Globus pallidus (tissue), 1 donor: ENCODE data around the gene TMEM221.
A peak's percentile ranks its signal among the peaks of the same experiment; 100 is the strongest.
"Not testable (repeated sequence)": the region's sequence is repeated elsewhere in the genome, so short reads cannot be mapped to it uniquely, and the experiment has no call there.

ENCODE experiments used
- DNase-seq: peaks from one replicate; pipeline ENCODE4 v3.0.0-alpha.2; 2015; ENCODE audit warnings: low spot score

Gene TMEM221

DNA sequence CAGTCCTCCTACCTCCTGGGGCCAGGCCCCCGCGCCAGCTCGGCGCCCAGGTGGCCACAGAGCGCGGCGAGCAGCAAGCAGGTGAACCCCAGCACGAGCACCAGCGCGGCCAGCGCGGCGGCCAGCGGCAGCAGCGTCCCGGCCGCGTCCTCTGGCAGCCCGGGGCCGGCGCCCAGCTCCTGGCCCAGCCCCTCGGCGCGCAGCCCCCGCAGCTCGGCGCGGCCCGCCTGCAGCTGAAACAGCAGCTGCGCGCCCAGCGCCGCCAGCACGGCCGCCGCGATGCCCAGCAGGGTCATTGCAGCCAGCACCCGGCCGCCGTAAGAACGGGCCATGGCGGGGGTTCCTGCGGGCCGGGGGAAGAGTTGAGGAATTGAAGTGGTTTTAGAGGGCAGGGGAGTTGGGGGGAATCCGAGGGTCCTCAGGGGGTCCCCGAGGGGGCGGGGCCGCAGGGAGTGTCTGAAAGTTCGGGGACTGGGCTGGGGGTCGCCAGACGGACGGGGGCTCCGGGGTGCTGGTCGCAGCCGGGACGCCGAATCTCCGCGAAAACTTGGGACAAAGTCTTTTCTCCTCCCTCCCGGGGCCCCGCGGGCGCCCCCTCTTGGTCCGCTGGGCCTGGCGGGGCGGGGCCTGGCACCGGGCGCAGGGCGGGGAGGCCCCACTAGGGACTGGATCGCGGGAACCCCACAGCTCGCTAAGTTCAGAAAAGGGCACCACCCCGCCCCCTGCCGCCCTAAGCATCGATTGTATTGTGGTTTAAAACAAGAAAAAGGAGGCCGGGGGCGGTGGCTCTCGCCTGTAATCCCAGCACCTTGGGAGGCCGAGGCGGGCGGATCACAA, at the start of gene TMEM221:
TMEM221 (minus strand) TSS at position 538 of the 837 bp plus-strand sequence; CDS start at position 332, 206 bp downstream.
- DNase-seq: no peak

DNA sequence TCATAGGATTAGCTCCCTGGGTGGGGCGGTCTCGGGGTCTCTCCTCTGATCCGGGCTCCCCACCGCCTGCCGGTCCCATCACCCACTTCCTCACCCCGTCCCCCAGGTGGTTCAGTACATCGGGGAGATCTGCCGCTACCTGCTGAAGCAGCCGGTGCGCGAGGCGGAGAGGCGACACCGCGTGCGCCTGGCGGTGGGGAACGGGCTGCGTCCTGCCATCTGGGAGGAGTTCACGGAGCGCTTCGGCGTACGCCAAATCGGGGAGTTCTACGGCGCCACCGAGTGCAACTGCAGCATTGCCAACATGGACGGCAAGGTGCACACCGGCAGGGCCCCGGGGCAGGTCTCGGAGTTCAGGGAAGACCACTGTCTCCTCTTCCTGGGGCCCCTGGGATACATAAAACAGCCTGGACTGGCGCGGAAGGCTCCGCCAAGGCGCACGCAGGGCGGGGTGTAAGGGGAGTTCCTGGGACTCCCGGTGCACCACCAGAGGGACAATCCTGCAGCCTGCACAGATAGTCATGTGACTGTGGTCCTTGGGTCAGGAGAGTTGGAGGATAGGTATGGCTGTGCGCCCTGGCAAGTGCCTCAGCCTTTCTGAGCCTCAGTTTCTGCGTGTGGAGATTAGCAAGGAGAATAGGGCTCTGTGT, 48.8 kb upstream of the TMEM221 start:
- DNase-seq: no peak

DNA sequence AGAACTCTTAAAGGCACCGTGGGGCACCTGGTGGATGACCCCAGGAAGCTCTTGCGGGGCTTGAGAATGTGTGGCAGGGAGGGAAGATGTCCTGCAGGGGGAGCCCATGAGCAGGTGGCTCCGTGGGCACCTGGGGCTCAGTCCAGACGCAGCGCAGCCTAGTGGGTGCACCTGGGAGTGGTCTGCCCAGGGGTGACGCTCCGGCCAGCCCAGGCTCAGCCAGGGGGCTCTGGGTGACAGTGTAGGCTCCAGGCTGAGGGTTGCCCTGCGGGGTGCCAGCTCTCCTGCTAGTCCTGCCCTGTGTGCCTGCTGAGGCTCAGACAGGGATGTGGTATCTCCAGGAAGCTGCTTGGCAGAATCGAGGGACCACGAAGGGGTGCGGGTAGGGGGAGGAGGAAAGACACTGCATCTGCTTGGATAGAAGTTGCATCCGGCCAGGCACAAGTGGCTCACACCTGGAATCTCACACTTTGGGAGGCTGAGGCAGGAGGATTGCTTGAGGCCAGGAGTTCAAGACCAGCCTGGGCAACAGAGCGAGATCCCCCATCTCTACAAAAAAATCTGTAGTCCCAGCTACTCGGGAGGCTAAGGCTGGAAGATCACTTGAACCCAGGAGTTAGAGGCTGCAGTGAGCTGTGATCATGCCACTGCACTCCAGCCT, 48.0 kb upstream of the TMEM221 start:
- no peak for DNase-seq

- no peak for DNase-seq
Observed at GRCh38 chr19:17495639-17496296, 47.3 kb upstream of the TMEM221 start.

- no peak for DNase-seq
Observed at GRCh38 chr19:17491287-17491686, 42.8 kb upstream of the TMEM221 start.

DNA sequence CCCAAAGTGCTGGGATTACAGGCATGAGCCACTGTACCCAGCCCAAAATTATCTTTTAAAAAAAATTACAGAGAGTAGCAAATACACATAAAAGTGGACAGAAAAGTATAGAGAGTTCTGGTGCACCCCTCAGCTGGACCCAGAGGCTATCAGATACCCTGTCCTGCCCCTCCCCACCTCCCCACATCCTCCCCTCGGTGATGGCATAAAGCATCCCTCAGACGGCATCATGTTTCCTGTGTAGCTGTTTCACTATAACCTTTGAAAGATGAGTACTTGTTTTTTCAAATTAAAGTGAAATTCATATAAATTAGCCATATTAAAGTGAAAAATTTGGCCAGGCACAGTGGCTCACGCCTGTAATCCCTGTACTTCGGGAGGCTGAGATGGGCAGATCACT, 41.9 kb upstream of the TMEM221 start:
- DNase-seq: no peak

GRCh38 chr19:17489392-17490030, 41.0 kb upstream of the TMEM221 start:
- DNase-seq: no peak

GRCh38 chr19:17488593-17489391, 40.3 kb upstream of the TMEM221 start:
- DNase-seq: no peak

GRCh38 chr19:17487284-17488121, 39.0 kb upstream of the TMEM221 start:
- DNase-seq: no peak

GRCh38 chr19:17486545-17487240, 38.2 kb upstream of the TMEM221 start:
- no peak for DNase-seq

- DNase-seq: no peak
Observed at GRCh38 chr19:17484520-17485185, 36.2 kb upstream of the TMEM221 start.

DNA sequence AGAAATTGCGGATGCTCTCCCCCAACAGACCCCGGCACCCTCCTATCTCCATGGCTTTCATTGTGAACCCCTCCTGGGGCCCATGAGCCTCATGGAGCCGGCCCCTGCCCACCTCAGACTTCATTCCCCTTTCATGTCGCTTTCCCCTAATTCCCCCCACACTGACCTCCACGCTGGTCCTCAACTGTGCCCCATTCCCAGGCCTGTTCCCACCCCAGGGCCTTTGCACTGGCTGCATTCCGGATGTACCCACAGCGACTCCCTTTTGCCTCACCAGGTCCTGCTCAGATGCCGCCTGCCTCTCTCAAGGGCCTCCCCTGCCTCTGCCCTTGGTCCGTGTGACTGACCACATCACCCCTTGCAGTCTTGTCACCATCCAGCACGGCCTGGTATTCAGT, 35.1 kb upstream of the TMEM221 start:
- no peak for DNase-seq

- no peak for DNase-seq
Observed at GRCh38 chr19:17482877-17483604, 34.6 kb upstream of the TMEM221 start.

DNA sequence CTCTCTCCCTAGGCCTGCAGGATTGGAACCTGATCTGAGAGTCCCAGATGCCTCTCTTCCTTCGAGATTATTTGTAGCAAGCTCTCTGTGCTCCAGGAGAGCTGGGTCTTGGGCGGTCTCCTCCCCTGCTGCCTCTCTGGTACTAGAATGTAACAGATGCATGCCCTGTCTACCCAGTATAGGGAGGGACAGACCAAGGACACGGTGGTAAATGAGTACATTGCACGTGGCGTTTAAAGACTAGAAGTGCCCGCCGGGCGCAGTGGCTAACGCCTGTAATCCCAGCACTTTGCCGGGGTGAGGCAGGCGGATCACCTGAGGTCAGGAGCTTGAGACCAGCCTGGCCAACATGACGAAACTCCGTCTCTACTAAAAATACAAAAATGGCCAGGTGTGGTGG, 33.5 kb upstream of the TMEM221 start:
- DNase-seq: no peak

GRCh38 chr19:17479325-17479791, 30.9 kb upstream of the TMEM221 start:
- peak; percentile 83 for DNase-seq

DNA sequence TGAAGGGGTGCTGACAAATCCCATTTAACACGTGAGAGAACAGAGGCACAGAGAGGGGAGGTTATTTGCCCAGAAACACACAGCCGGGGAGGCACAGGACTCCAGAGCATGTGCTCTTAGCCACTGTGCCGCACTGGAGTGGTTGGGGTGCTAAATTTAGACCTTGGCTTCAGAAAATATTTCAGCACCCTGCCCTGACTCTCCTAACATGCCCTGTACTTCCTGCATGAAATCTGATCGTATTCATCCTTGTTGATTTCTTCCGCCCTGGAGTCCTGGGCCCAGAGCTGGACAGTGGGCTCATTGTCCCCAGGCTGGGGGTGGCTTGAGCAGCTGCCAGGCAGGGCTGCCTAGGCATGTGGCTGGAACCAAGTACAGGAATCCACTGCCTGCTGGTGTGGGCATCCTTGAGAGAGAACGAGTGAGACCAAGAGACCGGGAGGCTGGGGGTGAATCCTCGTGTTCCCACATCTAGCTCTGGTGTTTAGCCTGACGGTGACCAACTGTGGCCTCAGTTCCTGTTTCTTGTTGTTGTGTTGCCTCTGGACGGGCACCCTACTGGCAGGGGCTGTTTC, 27.2 kb upstream of the TMEM221 start:
- DNase-seq: peak; percentile 97

GRCh38 chr19:17475011-17475540, 26.6 kb upstream of the TMEM221 start:
- not testable (repeated sequence) for DNase-seq
